ENCODE data around the gene SGPP2.

Gene SGPP2

GRCh38 chr2:222494104-222494739 lies 69.9 kb downstream of the SGPP2 start:
- Histone ChIP-seq H3K36me3 (ENCODE audit: insufficient read depth, low read length) (no peaks in the 10 kb centered on the region), H3K27me3 (ENCODE audit: insufficient read depth, low read length, poor library complexity) (peaks cover 6% of the 10 kb centered on the region), H3K4me3 (ENCODE audit: low read depth in 1 of 2, low read length in 2 of 2) (no peak overlapping the region), H3K27ac (ENCODE audit: low read length) (no peak overlapping the region), H3K9ac (ENCODE audit: low read depth, low read length) (no peak overlapping the region), H3K4me1 (ENCODE audit: insufficient read depth, low read length) (no peaks in the 10 kb centered on the region), H3K79me2 (ENCODE audit: insufficient read depth, low read length) (no peaks in the 10 kb centered on the region), H3K4me2 (ENCODE audit: insufficient read depth, low read length) (no peak overlapping the region), H4K20me1 (ENCODE audit: insufficient read depth, low read length) (no peaks in the 10 kb centered on the region), H3K9me3 (ENCODE audit: insufficient read depth, low read length, severe bottlenecking) (no peaks in the 10 kb centered on the region), H2AFZ (ENCODE audit: low read depth, low read length) (no peak overlapping the region)
- ATAC-seq (ENCODE audit: insufficient read depth, low read depth) (no peak), DNase-seq (no peak)
- TF ChIP-seq CTCF (IDR thresholded peaks at IDR 0.05; ENCODE audit: borderline replicate concordance, extremely low read depth, low read length, poor library complexity, severe bottlenecking) (no peak), EZH2 (IDR thresholded peaks at IDR 0.05; ENCODE audit: borderline replicate concordance, low read depth, low read length, severe bottlenecking) (no peak)

GRCh38 chr2:222495388-222495787 lies 71.0 kb downstream of the SGPP2 start:
- Histone ChIP-seq H3K4me2 (ENCODE audit: insufficient read depth, low read length) (no peak overlapping the region), H2AFZ (ENCODE audit: low read depth, low read length) (no peak overlapping the region), H4K20me1 (ENCODE audit: insufficient read depth, low read length) (no peaks in the 10 kb centered on the region), H3K4me1 (ENCODE audit: insufficient read depth, low read length) (no peaks in the 10 kb centered on the region), H3K27me3 (ENCODE audit: insufficient read depth, low read length, poor library complexity) (peaks cover 6% of the 10 kb centered on the region), H3K9ac (ENCODE audit: low read depth, low read length) (no peak overlapping the region), H3K79me2 (ENCODE audit: insufficient read depth, low read length) (no peaks in the 10 kb centered on the region), H3K4me3 (ENCODE audit: low read depth in 1 of 2, low read length in 2 of 2) (no peak overlapping the region), H3K9me3 (ENCODE audit: insufficient read depth, low read length, severe bottlenecking) (no peaks in the 10 kb centered on the region), H3K36me3 (ENCODE audit: insufficient read depth, low read length) (no peaks in the 10 kb centered on the region), H3K27ac (ENCODE audit: low read length) (no peak overlapping the region)
- no peak for DNase-seq
- no peak for ATAC-seq (ENCODE audit: insufficient read depth, low read depth)
- no peak for TF ChIP-seq CTCF (IDR thresholded peaks at IDR 0.05; ENCODE audit: borderline replicate concordance, extremely low read depth, low read length, poor library complexity, severe bottlenecking)
- TF ChIP-seq EZH2 (IDR thresholded peaks at IDR 0.05; ENCODE audit: borderline replicate concordance, low read depth, low read length, severe bottlenecking) = no peak

- Histone ChIP-seq H3K79me2 (ENCODE audit: insufficient read depth, low read length) (no peaks in the 10 kb centered on the region), H3K4me1 (ENCODE audit: insufficient read depth, low read length) (no peaks in the 10 kb centered on the region), H3K4me3 (ENCODE audit: low read depth in 1 of 2, low read length in 2 of 2) (no peak overlapping the region), H3K36me3 (ENCODE audit: insufficient read depth, low read length) (no peaks in the 10 kb centered on the region), H3K27me3 (ENCODE audit: insufficient read depth, low read length, poor library complexity) (peaks cover 6% of the 10 kb centered on the region), H3K4me2 (ENCODE audit: insufficient read depth, low read length) (no peak overlapping the region), H3K27ac (ENCODE audit: low read length) (no peak overlapping the region), H4K20me1 (ENCODE audit: insufficient read depth, low read length) (no peaks in the 10 kb centered on the region), H3K9me3 (ENCODE audit: insufficient read depth, low read length, severe bottlenecking) (no peaks in the 10 kb centered on the region), H3K9ac (ENCODE audit: low read depth, low read length) (no peak overlapping the region), H2AFZ (ENCODE audit: low read depth, low read length) (no peak overlapping the region)
- no peak for TF ChIP-seq EZH2 (IDR thresholded peaks at IDR 0.05; ENCODE audit: borderline replicate concordance, low read depth, low read length, severe bottlenecking)
- TF ChIP-seq CTCF (IDR thresholded peaks at IDR 0.05; ENCODE audit: borderline replicate concordance, extremely low read depth, low read length, poor library complexity, severe bottlenecking) = no peak
- DNase-seq = no peak
- ATAC-seq (ENCODE audit: insufficient read depth, low read depth) = no peak
Measured at GRCh38 chr2:222499226-222499625, 74.9 kb downstream of the SGPP2 start.
